Measurements from ENCODE around the gene GALNT7. TPM values are rescaled to one million over a fixed set of nuclear protein-coding genes. Genes with fewer than 3 reads are reported as not detected.

Gene GALNT7
- total and polyA plus RNA-seq, 2 experiments from 2014 or later: 12.9 to 14.1 TPM

DNA sequence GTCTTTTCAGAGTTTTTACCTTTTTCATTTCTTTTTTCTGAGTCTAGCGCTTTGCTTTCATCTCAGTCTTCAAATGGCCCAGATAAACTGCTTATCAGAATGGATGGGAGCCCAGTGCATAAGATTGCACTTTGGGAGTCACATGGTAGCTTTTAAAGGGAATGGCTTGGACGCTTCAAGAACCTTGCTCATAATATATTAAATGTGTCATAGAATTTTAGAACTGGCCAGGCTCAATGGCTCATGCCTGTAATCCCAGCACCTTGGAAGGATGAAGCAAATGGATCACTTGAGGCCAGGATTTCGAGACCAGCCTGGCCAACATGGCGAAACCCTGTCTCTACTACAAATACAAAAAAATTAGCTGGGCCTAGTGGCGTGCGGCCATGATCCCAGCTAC lies 97.1 kb downstream of the GALNT7 start:
- no peaks in the 10 kb centered on the region for H3K27me3 ChIP-seq
- DNase-seq (ENCODE audit: low read depth in 1 of 2, low spot score in 1 of 2): no peak
- no peak overlapping the region for H3K4me3 ChIP-seq
- TF ChIP-seq, protein P1, sequence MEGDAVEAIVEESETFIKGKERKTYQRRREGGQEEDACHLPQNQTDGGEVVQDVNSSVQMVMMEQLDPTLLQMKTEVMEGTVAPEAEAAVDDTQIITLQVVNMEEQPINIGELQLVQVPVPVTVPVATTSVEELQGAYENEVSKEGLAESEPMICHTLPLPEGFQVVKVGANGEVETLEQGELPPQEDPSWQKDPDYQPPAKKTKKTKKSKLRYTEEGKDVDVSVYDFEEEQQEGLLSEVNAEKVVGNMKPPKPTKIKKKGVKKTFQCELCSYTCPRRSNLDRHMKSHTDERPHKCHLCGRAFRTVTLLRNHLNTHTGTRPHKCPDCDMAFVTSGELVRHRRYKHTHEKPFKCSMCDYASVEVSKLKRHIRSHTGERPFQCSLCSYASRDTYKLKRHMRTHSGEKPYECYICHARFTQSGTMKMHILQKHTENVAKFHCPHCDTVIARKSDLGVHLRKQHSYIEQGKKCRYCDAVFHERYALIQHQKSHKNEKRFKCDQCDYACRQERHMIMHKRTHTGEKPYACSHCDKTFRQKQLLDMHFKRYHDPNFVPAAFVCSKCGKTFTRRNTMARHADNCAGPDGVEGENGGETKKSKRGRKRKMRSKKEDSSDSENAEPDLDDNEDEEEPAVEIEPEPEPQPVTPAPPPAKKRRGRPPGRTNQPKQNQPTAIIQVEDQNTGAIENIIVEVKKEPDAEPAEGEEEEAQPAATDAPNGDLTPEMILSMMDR (IDR thresholded peaks at IDR 0.05; ENCODE audit: low read depth, low read length): no peak
- peaks cover 19% of the 10 kb centered on the region for H3K4me1 ChIP-seq (ENCODE audit: low read depth)
- no peaks in the 10 kb centered on the region for H3K36me3 ChIP-seq
- H3K9me3 ChIP-seq (ENCODE audit: low read depth): no peaks in the 10 kb centered on the region
- no peak overlapping the region for H3K27ac ChIP-seq

DNA sequence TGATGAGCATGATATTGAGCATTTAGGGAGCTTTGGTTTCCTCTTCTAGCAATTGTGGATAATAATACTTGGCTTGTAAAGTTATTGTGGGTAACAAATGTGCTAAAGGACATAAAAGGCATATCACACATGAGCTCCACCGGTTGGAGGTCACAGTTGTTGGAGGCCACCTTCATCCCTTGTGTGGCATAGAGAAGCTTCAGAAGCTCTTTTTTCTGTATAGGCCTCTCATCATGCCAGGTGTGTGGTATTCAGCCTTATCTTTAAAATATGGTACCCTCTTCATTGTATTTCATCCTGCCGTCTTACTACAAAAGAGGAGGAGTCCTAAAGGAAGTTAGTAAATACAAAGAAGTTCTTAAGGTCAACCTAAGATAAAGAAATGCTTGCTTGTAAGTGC lies 99.1 kb downstream of the GALNT7 start:
- Histone ChIP-seq H3K27ac (no peak overlapping the region), H3K4me3 (no peak overlapping the region), H3K27me3 (no peaks in the 10 kb centered on the region), H3K9me3 (ENCODE audit: low read depth) (no peaks in the 10 kb centered on the region), H3K4me1 (ENCODE audit: low read depth) (peaks cover 24% of the 10 kb centered on the region), H3K36me3 (no peaks in the 10 kb centered on the region)
- DNase-seq (ENCODE audit: low read depth in 1 of 2, low spot score in 1 of 2): no peak
- TF ChIP-seq, protein P1 (IDR thresholded peaks at IDR 0.05; ENCODE audit: low read depth, low read length): no peak

DNA sequence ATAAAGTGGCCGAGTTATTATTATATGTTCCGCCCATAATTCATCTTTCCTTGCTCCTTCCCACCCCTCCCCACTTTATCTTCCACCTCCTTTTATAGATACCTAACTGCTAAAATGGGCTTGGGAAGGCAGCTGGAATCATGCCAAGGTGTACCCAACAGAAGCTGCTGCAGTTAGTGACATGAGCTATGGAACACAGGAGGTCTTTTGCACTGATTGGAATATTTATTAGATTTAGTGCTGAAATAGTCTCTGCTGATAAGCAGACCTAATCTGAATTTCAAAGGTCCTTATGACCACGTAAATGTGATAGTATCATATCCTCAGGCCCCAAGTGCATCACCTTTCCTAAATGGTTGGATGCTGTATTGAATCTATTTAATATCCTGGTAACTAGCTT lies 100.7 kb downstream of the GALNT7 start:
- Histone ChIP-seq H3K4me1 (ENCODE audit: low read depth) (peaks cover 24% of the 10 kb centered on the region), H3K9me3 (ENCODE audit: low read depth) (no peaks in the 10 kb centered on the region), H3K27ac (no peak overlapping the region), H3K4me3 (no peak overlapping the region), H3K36me3 (no peaks in the 10 kb centered on the region), H3K27me3 (no peaks in the 10 kb centered on the region)
- peak in 1 of 2 donors; percentile 39 for DNase-seq (ENCODE audit: low read depth in 1 of 2, low spot score in 1 of 2)
- TF ChIP-seq, protein P1 (IDR thresholded peaks at IDR 0.05; ENCODE audit: low read depth, low read length): no peak

DNA sequence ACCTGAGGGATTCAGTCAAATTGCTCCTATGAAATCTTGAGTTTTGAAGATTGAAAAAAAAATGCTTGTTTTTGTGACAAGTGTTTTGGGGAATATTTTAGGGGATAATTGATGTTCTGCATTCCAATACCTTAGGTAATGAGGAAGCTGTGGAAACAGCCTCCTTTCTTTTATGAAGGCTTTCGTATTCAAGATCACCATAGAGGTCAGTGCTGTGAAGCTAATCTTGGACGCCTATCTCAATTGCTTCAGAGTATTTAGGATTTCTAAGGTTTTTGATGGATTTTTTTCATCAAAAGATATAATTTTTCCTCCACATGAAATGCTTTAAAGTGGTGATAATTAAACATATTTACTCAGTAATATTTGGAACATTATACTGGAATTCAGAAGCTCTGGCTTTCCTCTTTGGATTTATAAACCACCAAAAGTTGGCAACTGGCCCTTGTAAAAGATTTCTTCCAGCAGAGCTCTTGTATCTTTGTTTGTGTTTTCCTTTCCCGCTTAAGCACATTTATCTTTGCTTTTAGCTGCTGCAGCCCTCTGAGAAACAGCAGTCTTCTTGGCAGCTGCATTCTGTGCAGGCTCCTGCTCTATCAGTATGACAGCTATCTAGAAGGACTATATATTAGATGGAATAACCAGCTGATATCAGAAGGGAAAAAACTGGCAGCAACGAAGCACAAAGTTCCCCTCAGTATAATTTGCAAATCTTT lies 101.9 kb downstream of the GALNT7 start:
- Histone ChIP-seq H3K9me3 (ENCODE audit: low read depth) (no peaks in the 10 kb centered on the region), H3K36me3 (no peaks in the 10 kb centered on the region), H3K27me3 (no peaks in the 10 kb centered on the region), H3K4me1 (ENCODE audit: low read depth) (peaks cover 24% of the 10 kb centered on the region), H3K27ac (peak overlapping the region; percentile 19), H3K4me3 (no peak overlapping the region)
- DNase-seq (ENCODE audit: low read depth in 1 of 2, low spot score in 1 of 2): peak; percentile 42 to 74
- TF ChIP-seq, protein P1 (IDR thresholded peaks at IDR 0.05; ENCODE audit: low read depth, low read length): no peak

DNA sequence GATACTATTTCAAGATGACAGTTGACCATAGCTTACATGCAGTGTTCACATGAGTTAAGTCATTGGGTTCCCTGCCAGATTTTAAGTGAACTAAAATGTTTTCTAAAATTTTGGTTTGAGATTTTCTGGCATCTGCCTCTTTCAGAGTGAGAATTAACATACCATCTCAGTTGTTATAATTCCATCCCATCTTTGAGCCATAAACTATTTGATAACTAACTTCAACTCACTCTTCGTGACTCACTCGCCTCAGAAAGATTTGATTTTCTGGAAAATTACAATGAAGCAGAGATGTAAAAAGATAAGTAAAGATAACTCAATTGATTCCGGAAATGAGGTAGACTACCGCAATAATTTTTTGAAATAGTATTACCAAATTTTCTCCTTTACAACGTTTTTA lies 103.7 kb downstream of the GALNT7 start:
- H3K4me3 ChIP-seq: no peak overlapping the region

More for the DNA sequence above, 103.7 kb downstream of the GALNT7 start:
- TF ChIP-seq, protein P1 (IDR thresholded peaks at IDR 0.05; ENCODE audit: low read depth, low read length): no peak
- peaks cover 24% of the 10 kb centered on the region for H3K4me1 ChIP-seq (ENCODE audit: low read depth)
- H3K9me3 ChIP-seq (ENCODE audit: low read depth): no peaks in the 10 kb centered on the region
- DNase-seq (ENCODE audit: low read depth in 1 of 2, low spot score in 1 of 2): no peak
- no peak overlapping the region for H3K27ac ChIP-seq
- H3K36me3 ChIP-seq: no peaks in the 10 kb centered on the region
- no peaks in the 10 kb centered on the region for H3K27me3 ChIP-seq
